ENCODE measurements around the gene INAFM2.

The INAFM2 gene

DNA sequence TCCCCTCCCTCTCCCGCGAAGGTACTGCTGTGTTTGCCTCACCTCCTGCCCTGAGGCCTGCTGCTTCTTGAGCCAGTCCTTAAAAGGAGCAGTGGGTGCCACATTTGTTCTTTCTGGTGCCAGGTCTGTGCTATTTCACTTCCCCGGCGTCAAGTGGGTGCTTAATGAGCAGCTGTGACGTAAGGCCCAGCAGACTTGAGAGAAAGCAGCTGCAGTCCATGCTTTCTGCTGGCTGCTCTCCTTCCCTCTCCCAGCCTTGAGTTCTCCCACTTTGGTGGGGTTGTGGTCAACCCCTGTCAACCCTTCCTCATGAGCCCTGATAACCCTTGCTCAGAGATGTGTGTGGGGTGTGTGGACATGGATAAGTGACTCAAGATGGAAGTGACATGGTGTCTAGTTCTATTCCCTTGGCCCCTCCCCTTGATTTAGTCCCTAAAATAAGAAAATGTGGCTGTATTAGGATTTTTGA, 6.9 kb downstream of the INAFM2 start:
- peak in 1 of 2 experiments; percentile 28 for DNase-seq

DNA sequence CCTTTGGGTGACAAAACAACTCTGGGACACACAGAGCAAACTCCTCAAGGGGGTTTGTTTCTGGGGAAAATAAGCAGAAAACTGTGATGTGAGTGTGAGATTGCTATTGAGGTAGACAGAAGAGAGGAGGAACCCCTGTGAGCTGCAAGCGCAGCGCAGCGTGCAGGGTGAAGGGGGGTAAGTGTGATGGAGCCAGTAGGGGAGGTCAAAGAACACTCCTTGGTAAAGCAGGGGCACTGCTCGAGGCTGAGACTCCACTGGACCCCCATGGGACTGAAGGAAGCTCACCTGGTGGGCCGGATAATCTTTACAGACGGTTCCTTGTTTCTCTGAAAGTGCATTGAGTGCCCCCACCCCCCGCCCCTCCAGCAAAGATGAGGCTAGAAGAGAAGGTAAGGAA, 7.5 kb downstream of the INAFM2 start:
- no peak for DNase-seq

DNA sequence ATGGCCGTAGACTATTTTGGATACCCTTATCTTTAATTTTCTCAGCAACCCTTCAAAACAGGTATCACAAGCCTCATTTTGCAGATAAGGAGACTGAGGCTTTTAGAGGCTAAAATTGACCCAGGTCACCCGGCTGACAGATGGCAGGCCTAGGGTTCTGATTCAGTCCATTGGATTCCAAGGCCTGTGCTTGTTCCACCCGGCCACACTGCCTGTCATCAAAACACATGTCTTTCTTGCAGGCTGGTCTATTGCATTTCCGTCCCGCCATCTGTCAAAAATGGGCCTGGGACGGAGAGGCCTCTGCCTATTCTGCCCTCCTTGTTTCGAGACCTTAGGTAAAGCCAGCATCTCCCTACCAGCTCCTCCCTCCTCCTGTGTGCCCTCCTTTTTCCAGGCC, 8.1 kb downstream of the INAFM2 start:
- DNase-seq: no peak

DNA sequence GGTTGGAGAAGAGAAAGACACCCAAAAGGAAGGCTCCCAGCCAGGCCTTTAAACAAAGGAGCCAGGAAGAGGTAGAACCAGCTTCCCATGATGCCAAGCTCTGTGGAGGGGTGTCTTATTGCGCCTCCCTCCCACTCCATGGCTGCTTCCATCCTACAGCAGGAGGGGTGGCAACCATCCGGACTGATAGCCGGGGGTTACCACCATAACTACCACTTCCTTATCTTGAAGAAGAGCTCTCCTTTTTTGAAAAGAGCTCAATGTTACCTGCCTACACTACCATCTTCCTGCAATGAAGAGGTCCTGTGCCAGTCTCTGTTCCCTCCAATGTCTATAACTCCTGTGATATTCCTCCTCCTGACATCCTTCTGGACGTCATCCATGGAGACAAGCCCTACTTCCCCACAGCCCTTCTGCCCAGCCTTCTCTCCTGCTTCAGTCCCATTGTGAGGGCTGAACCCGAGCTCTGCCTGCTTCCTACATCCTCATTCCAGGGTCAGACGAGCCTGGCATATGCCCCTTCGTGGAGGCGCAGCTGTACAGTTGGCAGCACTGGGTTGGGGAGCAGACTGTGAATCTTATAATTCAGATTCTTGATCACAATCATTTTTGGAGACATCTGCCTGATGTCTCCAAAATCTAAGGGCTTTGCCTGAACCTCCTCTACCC, 8.8 kb downstream of the INAFM2 start:
- no peak for DNase-seq

DNA sequence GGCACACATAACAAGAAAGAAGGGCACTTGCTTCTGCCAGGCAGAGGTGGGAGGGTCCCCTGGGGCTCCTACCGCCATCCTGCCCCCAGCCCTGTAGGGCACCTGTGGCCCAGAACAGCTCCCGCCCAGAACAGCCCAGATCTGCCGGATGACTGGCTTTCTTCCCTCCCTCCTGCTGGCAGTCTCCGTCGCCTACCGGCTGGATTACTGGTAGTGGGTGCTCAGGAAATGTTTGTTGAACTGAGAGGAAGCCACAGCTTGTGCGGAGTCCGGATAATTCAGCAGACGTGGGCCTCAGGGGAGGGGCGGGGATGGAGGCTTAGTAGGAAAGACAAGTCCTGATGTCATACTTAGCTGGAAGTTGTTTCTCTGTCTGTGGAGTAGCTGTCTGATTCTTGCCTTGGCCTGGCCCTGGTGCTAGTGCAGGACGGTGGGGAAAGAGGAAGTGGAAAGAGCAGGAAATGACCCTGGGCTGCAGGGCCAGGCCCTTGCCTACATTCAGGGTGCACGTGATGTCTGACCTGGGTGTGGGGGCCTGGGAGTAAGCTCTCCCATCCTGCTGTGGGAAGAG, 10.5 kb downstream of the INAFM2 start:
- peak; percentile 96 to 99 for DNase-seq

DNA sequence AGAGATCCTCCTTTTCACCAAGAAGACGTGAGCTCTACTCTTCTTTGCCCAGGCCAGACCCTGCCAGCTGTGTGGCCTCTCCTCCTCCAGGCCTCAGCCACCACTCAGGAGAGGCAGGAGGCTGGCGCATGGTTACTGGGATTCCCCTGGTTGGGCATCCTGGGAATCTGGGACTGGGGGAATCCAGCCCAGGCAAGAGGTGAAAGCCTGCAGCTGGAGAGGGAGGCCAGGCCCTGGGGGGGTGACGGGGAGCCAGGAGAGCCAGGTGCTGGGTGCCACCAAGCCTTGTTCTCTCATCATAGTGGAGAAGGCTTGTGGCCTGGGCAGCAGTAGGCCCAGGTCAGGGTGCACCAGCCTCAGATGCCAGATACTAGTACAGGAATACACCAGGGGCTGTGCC, 11.0 kb downstream of the INAFM2 start:
- no peak for DNase-seq

DNA sequence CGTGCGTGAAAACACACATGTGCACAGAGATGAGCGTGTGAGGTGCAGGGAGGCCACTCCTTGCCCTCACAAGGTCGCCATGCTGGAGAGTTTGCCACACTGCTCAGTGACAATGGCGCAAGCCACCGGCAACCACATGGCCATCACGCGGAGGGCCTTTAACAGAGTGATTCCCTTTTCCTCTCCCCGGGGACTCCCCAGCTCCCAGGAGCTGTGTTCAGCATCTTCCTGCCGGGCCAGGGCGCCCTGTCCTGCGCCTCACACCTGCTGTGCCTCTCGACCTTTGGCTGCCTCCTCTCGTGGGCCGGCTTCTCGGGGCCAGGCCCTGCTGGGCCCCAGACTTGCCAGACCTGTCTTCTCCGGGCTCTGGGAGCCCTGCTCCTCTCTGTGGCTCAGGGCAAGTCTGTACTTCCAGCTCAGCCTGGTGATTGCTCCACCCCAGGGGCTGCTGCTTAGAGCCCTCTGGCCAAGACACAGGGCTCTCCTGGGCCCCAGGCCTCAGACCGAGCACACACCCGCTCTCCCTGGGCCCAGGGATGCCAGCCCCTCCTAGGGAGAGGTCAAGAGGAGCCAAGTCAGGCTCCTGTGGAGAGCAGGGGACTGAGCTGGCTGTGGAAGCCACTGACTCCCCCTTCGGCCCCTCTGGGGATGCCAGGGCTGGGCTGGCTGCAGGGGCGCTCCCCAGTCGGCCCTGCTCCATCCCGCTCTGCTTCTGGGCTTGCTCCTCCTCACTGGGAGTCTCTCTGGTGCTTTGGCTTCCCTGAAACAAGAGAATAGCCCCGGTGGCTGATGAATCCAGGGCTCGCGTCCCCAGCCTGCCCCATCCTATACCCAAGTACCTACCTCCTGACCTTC, 11.7 kb downstream of the INAFM2 start:
- DNase-seq: no peak

DNA sequence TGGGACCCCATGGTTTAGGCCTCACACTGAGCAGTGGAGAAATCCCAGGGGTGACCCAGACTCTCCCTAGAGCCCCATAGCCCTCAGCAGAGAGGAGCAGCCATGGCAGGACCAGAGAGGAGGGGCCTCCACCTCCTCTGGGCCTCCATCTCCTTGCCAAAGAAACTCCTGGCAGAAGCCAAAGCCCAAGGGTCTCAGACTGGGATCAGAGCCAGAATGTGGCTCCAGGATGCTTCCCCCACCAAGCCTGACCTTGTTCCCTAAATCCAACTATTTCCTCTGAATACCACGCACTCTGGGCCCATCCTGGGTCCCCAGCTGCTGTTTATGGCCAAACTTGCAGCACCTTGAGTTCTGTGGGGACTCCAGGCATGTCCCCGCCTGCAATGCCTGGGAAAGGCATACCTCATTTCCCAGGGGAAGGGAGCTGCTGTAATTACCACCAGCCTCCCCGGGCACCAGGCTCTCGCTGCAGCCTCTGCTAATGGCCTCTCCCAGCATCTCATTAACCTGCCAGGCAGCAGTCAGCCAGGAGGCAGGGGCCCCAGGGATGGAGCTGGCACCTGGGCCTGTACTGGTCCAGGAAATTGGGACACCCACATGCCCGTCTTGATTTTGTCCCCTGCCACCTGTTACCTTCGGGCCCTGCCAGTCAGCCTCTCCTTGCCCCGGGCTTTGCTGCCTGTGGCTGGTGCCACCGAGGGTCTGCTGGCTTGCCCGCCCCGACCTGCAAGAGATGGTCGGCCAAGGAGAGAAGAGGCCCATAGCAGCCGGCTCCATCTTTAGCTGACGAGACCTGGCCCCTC, 12.6 kb downstream of the INAFM2 start:
- no peak for DNase-seq

DNA sequence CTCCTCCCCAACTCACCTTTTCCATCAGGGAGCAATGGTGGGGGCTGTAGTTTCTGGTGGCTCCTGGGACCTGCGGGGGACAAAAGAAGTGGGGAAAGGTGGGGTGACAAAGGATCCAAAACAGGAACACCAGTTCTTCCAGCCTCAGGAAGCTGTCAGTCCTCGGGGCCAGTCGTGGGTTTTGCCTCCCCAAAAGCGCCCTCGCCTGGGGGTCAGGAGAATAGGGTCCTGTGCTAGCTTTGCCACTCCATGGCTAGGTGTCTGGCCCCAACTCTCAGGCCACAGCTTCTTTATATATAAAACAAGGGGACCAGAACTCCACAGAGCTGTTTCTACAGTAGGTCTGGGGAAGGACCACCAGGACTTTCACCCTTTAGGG, 13.2 kb downstream of the INAFM2 start:
- peak; percentile 30 to 36 for DNase-seq

DNA sequence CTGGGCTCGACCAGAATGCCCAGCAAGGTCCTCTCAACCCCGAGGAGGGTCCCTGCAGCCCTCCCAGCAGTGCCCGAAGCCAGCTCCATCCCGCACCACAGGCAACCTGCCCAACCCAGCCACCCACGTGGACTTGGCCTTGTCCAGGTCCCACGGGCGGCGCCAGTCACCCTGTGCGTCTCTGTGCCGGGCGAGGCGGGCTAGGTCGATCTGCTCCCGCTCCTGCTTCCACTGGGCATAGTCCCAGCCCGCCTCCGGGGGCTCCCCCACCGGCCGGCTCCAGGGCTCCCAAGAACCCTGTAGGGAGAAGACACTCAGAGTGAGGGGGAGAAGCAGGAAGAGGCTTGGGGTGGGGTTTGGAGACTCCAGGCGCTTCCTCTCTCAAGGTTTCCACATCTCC, 14.1 kb downstream of the INAFM2 start:
- no peak for DNase-seq

DNA sequence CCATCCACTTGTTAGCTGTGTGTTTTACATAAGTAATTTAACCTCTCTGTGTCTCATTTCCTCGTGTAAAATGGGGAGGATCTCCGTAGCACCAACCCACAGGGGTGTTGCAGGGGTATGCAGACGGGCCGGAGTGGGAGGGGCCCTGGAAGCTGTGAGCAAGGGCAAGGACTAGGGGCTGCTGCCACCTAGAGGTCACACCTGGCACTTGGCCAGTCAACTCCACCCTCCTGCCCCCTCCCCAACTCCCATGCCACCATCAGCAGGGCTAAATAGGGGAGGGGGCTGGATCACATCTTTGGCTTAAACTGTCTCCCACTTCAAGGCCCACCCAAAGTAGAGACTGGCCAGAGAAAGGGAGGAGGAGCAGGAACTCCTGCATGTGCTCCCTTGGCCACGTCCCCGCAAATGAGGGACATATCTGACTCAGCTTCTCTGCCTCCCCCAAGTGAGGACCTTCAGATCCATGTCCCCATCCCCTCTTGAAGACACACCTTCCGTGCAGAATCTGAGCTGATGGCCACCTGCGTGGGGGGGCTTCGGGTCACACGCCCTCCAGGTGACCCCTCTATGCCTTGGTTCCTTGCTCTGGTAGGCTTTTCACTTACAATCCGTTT, 14.7 kb downstream of the INAFM2 start:
- DNase-seq: peak; percentile 52 to 57

DNA sequence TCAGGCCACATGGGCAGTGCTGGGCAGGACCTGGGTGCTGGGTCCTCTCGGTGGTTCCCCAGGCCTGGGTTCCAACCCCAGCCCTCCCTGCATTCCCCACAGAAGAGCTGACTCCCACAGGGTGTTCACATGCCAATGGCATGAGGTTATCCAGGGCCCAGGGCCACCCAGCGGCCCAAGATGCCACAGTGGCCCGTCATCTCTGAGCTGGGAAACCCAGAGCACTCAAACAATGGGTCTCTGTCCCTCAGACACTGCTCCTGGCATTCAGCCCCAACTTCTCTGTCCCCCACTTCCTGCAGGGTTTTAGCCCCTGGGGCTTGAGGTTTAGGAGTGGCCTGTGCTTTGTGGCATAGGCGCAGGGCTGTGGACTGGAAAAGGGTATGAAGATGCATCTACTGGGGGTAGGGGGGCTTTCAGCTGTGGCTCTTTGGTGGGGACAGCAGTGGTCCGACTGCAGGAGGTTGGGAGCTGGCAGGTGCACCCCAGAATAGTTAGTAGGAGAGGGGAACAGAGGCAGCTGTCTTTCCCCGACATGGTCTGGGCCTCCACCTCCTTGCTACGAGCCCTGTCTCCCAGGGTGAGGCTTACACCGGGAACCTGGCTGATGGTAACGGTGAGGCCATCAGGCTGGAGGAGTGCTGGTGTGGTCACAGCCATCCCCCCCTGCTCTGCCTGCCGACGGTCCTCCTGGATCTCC, 15.6 kb downstream of the INAFM2 start:
- DNase-seq: no peak

DNA sequence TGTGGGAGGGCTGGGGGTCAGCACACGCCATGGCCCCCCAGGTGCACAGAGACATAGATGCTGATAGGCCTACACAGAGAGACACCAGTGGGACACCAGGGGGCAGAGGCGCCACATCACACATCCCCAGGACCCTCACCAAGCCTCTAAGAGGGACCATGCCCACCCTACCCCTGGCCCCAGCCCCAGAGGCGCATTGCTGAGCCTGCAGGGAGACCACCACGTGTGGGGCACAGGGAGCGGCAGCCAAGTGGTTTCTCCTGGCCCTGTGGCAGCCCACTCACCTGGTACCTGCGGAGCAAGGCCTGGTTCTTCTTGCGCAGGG, 16.1 kb downstream of the INAFM2 start:
- no peak for DNase-seq

DNA sequence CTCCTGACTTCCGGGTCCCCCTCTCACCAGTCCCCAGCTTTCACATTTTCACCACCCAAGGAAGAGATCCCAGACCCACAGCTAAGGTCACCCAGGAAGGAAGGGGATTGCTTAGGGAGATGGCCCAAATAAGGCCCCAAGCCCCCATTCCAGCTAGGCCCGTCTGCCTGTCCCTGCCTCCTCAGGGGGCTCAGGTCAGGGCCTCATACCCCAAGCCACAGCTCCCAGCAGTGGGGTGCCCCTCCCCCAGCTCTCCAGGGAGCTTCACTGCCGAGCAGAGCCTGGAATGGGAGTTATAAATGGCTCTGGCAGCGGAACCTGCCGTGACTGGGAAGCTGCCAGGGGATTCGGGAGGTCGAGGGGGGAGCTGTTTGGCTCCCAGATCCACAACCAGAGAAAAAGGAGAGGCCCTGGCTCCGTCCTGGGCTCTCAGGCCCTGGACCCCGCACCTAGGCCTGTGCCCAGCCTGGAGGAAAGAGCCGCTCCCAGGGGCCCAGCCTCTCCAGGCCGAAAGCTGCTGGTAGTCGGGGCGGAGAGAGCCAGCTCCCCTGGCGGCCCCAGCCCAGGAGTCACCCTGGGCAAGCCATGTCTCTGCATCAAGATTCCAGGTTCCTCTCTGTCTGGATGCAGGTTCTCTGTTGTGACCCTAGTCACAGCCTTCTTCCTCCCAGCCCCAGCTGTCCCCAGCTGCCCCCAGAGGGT, 16.7 kb downstream of the INAFM2 start:
- DNase-seq: peak in 1 of 2 experiments; percentile 41

DNA sequence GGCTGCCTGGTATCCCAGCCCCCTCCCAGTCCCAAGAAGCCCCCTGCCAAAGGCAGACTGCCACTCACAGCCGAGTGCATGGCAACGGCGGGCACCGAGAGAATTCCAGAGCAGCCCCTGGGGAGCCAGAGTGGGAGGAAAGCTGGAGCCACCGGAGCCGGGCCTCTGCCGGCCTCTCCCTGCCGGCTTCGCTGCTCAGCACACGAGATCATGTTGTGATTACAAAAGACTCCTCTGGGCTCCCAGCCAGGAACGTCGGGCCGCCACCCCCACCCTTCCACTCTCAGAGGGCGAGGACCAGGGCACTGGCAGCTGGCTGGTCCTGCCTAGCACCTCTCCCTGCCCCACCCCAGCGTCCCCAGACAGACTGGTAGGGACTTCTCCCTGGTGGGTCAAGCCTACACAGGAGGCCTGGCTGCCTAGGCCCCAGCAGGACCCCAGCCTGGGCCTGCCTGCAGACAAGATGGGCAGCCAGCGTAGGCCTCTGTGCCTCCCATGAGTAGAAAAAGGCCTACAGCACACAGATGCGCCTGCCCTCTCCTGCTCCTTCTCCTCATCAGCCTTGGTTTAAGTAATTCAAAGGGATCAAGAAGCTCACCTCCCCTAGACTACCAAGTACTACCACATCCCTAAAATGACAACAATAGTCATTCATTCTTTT, 17.4 kb downstream of the INAFM2 start, which contains the start of gene CCDC9B:
TSS of gene CCDC9B (minus strand) at position 200 of the 661 bp plus-strand sequence. CDS start at position 80, 120 bp downstream.
- DNase-seq: peak; percentile 66 to 78

DNA sequence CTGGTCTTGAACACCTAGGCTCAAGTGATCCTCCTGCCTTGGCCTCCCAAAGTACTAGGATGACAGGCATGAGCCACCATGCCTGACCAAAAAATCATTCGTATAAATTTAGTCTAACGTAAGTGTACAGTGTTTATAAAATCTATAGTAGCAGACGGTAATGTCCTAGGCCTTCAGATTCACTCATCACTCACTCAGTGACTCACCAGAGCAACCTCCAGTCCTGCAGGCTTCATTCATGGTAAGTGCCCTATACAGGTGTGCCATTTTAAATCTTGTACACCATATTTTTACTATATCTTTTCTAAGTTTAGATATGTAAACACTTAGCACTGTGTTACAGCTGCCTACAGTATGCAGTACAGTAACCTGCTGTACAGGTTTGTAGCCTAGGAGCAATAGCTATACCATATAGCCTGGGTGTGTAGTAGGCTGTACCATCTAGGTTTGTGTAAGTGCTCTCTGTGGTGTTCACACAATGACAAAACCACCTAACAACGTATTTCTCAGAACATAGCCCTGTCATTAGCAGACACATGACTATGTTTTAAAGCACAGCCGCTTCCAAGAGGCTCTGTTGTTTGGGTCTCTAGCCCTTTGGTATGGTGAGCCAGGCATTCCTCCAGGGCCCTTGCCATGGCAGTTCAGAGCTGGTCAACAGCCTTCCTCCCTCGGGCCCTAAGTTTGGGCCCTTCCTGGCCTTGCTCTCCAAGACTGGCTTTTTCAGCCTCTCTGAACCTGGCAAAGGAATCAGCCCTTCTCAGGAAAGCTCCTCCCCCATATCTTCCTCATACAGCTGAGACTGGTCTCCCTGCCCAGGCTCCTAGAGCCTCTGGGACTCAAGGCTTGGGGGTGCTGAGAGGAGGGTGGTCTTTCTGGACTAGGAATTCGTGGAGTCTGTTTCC, 19.2 kb downstream of the INAFM2 start:
- no peak for DNase-seq

DNA sequence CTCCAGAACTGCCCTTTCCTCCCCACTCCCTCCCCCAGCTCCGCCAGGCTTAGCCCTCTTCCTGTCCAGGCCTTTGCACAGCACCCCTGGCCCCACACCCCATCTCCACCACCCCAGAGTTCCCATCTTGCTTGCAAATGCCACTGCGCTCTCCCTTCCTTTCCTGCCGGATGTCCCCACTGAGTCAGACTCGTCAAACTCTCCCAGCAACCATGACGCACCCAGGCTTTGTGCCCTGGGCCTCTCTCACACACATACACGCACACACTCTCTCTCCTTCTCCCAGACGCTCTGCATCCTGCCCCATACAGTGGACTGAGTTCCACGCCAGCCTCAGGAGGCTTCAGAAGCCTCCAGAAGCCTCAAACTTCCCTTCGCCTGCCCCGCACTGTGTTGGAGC, 20.0 kb downstream of the INAFM2 start:
- DNase-seq: no peak

DNA sequence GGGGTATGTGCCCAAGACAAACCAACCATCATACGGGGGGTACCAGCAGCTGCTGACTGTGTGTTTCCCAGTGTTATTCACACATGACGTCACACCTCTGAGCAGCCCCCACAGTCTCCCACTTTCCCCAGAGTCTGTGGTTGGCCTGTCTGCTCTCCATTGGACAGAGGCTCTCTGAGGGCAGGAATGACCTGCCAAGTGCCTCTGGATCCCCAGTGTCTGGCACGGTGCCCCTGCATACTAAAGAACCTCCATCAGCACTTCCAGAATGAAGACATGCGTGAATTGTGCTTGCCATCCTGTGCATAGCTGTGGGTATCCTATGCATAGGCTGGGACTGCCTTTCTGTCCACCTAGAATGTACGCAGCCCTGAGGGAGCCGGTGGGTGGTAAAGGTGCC, 20.7 kb downstream of the INAFM2 start:
- no peak for DNase-seq

DNA sequence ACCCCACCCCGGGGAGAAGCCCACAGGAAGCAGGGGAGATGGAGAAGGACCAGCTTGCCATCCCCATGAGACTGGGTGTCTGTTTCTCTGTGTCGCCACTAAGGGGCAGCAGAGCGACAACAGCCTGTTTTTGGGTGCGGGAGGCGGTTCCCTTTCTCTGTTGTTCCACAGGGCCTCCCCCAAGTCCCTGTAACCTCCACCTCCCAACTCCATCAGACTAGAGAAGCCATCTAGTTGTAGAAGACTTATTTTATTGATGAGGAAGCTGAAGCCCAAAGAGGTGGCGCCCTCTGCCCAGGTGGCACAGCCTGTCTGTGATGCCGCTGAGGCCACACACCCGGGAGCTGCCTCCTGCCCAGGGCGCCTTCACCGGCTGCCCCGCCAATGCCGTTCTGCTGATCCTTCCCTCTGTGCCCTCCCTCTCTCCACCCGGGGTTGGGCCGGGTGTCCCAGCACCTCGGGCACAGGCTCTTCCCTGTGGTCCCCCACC, 21.2 kb downstream of the INAFM2 start:
- peak; percentile 57 to 70 for DNase-seq
